Testis (tissue), 2 donors: ENCODE data around the gene KCNQ1OT1.

ENCODE experiments used
- CTCF ChIP-seq, 3 experiments: fragments of 450-650 bp in 2 of 3; fragments of 200-600 bp in 1 of 3; sonication (generic) in 1 of 3; IDR thresholded peaks; one replicate each; pipeline ENCODE4 v1.5.1; 2016 to 2019; ENCODE audit warnings: antibody characterized with exemption in 3 of 3, mild to moderate bottlenecking in 2 of 3, moderate library complexity in 1 of 3
- POLR2A ChIP-seq: fragments of 450-650 bp; IDR thresholded peaks from one replicate; pipeline ENCODE4 v1.6.1; 2017; ENCODE audit warnings: antibody characterized with exemption, mild to moderate bottlenecking, moderate library complexity

DNA sequence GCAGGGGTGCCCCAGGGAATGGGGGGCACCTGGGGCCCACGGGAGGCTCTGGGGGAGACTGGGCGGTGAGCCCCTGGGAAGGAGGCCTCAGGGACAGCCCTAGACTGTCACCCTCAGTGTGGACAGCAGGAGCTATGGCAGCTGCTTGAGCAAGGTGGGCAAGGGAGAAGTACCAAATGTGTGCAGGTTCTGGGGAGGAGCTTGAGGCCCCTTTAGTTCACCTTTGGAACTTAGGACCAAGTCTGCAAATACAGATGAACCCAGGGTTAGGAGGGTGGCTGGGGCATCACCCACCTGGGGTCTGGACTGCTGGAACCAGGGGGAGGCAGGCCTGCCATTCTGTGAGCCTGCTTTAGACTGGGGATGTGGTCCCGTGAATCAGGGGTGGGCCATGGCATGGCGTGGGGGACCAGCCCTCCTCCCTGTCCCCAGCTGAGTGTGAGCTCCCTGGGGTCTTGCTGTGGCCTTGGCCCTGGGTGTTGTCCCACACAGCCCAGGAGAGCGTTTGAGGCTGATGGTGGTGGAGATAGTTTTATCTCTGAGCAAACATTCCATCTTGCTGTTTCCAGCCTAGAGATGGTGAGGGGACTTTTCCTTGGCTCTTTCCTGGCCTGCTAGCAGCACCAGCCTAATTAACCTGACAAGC lies 132.6 kb downstream of the KCNQ1OT1 start:
- TF ChIP-seq POLR2A (no peak), CTCF (IDR thresholded peaks at IDR 0.05) (no peak)
